ENCODE data around the gene ADGRD1.

ADGRD1 gene

DNA sequence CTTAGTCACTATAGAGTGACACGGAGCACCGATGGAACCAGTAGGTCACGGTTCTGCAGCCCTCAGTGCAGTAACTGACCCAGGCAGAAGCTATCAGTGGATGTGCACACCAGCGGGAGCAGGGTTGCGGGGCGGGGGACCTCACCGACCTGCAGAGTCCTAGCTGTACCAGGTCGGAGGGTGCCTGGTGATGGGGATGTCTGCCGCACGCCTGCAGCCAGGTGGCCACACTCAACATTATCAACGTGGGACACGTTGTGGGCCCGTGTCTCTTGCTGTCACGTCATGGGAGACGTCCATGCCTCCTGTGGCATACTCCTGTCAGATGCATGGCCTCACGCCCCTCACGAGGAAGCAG is 55.2 kb downstream of the ADGRD1 start:
- no peak for DNase-seq

- no peak for DNase-seq
These were observed 56.1 kb downstream of the ADGRD1 start for GRCh38 chr12:131009595-131010395.

DNA sequence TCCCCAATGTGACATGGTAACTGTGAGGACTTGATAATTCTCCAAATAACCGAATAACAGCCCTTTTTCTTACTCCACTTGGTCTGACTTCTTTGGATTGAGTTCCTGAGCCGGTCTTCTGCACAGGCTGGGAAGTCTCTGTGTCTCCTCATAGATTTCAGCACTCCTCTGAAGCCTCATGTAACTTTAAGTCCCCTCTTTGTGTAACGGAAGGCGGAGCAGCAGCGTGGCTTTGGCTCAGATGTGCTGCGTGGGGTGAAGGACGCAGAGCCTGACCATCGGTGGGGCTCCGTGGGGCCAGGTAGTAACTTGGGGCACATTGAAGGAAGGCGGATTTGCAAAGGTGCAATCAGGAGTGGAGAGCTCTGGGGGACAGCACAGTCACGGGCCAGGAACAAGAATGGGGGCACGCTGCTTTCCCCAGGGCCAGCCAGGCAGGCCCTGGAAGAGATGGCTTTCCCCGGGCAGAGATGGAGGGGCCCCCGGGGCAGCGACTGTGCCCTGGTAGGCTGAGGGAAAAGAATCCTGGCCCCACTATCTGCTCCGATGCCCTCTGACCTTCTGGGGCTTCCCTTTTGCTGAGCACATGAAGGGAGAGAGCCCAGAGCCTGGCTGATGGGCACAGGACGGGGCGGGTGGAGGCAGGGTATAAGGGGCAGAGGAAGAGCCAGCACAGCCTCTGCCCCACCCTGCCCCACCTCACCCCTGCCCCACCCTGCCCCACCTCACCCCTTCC is 56.9 kb downstream of the ADGRD1 start:
- DNase-seq = no peak

DNA sequence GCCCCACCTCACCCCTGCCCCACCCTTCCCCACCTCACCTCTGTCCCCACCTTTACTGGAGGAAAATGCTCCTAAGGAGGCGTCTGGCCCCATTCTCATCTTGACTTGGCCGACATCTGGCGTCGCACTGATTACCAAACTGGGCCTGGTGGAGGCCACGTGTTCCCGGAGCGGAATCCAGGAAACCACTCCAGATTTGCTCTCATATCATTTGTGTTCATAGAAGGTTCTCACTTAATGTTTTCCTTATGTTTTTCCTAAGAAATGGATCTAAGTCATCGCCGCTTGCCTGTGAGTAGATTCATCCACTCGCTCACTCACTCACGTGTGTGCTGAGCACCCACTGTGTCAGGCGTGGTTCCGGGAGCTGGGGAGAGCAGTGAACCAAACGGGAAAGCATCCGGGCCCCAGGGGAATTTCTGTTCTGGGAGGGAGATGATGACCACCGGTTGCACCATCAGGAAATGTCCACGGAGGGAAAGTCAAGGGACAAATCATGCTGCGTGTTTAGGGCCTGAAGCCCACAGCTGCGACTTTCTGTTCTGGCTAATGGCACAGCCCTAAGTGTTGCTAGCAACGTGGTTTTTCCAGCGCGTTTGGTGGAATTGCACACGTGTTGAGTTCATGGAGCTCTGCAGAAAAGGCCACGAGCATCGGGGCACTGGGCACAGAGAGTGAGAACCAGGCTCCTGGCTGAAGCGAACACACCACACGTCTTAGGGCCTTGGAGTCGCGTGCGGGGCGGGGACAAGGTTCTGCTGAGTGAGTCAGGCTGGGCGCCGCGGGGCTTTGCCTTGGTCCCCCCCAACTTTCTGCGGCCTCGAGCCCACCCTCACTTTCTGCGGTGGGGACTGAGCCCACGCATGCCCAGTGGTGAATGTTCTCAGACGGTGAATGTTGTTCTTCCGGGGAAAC is 57.7 kb downstream of the ADGRD1 start:
- DNase-seq = no peak

DNA sequence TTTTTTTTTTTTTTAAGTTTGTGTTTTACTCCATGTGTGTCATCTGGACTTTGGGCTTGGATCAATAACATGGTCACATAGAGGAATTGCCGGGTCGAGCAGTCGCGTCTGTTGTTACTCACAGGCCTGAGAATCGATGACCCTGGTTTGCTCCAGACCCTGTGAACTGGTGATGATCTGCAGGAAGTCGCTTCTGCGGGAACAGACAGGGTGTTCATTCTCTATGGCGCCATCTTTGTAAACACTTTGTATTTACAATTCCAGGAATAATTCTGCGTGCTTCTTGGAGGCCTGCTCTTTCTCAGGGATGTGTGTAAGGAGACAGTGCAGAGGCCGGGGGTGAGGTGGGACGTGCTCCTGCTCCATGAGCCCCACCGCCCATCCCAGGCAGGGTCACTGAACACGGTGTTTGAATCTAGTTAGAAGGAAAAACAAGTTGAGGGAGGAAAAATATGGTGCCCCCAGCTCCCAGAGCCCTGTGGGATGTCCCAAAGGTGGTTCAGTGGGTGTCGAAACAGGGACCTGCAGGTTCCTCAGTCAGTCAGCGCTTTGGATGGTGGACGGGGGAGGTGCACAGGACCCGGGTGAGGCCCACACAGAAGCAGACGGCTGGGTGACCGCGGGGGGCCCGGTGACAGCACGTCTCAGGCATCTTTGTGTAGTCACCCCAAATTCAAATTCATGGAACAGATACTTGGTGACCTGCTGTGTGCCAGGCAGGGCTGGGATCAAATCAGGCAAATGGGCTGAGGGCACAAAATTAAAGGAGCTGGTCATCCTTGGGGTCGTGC is 58.8 kb downstream of the ADGRD1 start:
- no peak for DNase-seq

- DNase-seq = no peak
These were observed 59.4 kb downstream of the ADGRD1 start for GRCh38 chr12:131013118-131013517.

DNA sequence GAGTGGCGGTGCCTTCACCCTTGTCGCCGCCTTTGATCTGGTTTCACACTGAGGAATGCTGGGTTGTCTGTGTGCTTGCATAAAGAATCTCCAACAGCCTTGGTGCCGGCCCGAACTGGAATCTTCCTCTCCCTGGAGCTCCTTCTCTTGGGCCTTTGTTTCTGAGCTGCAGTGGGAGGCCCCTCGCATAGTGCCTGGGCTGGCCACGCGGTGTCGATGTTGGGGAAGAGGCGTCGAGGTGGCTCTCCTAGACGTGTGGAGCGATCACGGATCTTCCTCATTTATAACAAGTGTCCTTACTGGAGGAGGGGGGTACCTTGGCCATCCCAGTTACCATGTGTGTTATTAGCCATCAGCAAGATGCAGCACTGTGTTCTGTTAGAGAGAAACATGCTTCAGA is 60.6 kb downstream of the ADGRD1 start:
- DNase-seq = no peak

- DNase-seq = no peak
These were observed 62.1 kb downstream of the ADGRD1 start for GRCh38 chr12:131015581-131016337.

- DNase-seq = no peak
These were observed 63.8 kb downstream of the ADGRD1 start for GRCh38 chr12:131017477-131017991.

GRCh38 chr12:131018019-131018620 is 64.4 kb downstream of the ADGRD1 start:
- no peak for DNase-seq

- DNase-seq = no peak
These were observed 65.2 kb downstream of the ADGRD1 start for GRCh38 chr12:131018808-131019397.

DNA sequence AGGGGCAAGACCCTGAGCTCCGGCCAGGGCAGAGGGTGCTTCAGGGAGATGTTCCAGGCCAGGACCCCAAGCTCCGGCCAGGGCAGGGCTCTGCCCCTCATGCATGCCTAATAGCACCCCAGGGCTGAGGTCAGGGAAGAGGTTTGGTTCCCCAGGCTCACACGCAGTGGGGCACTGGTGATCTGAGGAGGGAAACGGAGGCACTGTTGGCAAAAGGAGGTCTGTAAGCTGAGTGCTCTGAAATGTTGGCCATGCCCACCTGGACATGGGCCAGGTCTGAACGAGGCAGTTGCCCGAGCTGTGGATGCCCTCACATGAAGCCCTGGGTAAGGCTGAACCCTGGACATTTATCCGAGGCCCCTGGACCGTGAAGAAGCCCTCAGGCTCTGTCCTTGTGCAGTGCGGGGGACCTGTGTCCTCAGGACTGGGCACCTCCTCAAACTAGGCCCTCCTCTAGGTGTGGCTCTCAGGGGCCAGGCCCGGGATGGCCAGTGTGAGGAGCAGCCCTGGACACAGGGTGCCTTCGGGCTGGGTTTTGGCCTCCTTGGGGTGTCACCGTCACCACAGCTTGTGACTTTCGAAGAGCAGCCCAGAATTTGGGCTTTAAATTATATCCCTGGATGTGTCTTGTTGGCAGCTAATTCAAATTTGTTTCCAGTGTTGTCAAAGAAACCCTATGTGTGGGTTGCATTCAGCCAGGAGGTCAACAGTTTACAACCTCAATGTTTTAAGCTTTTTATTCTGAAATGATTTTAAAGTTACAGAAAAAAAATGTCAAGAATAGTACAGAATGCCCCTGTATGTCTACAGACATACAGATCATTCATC is 66.8 kb downstream of the ADGRD1 start:
- DNase-seq = no peak

- no peak for DNase-seq
These were observed 67.4 kb downstream of the ADGRD1 start for GRCh38 chr12:131021154-131021541.

DNA sequence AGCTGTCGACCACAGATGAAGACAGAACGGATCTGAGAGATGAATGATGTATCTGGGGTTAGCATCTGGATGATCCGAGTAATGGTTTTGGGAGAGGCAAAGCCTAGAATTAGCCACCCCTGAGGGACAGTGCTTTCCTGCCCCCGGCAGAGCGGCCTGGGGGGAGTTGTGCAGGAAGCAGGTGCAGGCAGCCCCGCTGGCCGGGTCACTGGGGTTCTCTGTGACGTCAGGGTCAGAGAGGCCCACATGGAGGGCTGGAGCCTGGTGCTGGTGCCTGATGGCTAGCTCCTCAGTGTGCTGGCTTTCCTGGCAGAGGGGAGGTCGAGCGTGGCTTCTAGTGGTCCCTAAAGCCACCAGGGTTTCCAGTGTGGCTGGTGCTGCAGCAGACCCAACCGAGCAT is 70.3 kb downstream of the ADGRD1 start:
- DNase-seq = no peak

GRCh38 chr12:131024721-131025120 is 71.0 kb downstream of the ADGRD1 start:
- DNase-seq = no peak

DNA sequence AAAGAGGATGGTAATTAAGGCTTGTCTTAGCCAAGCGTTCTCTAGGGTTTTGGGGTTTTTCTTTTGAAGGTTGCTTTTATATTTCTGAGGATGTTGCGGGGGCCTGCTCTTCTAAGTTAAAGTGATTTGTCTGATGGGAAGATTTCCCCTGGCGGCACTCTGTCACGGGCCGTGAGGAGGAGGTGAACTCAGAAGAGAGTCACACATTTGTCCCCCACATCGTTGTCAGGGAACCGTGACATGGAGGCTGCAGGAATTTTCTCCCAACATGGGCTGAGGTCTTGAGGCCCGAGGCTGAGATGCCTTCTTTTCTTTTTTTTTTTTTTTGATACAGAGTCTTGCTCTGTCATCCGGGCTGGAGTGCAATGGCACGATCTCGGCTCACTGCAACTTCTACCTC is 71.5 kb downstream of the ADGRD1 start:
- no peak for DNase-seq

- no peak for DNase-seq
These were observed 72.4 kb downstream of the ADGRD1 start for GRCh38 chr12:131025939-131026702.

DNA sequence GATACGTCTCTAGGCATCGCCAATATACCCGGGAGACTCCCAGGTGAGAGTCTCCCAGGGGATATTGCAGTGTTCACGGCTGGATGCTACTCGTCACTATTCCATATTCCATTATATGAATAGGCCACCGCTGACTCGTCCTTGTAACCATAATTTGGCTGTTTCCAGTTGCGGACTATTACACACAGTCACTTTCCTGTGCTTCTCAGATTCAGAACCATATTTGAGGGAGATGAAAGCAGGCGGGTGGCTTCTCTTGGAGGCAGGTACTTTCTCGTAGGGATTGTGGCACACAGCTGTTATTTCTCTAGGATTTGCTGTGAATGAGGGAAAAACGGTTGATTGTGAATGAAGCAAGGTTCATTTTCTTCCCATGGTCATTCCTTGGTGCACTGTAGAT is 73.0 kb downstream of the ADGRD1 start:
- no peak for DNase-seq

DNA sequence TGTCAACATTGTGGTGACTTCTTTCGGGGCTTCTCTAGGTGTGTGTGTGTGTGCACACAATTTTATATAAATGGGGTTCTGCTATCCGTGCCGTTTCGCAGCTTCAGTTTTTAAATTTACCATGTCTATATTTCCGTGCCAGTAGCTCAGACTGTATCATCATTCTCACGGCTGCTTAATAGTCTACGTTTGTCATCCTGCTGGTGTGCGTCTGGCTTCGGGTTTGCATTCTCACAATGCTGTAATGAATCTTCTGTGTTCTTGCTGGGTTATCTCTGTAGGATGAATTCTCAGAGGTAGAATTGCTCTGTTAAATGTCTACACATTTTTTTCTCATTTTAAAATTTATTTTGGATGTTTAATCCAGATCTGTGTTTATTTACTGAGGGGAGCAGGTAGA is 73.6 kb downstream of the ADGRD1 start:
- no peak for DNase-seq

Data from hematopoietic multipotent progenitor cell treated with erythropoietin and hydrocortisone succinate and interleukin-3 and kit ligand, for 8 days (in vitro differentiated cells).